M059J (cell line): ENCODE data around the gene BRSK2. TPM values are rescaled to one million over a fixed set of nuclear protein-coding genes. Genes with fewer than 3 reads are reported as not detected.
"Not testable (repeated sequence)": the region's sequence is repeated elsewhere in the genome, so short reads cannot be mapped to it uniquely, and the experiment has no call there.

ENCODE experiments used
- DNase-seq: peaks from one replicate; pipeline ENCODE4 v3.0.0-alpha.2; 2012; ENCODE audit warnings: low read depth
- total RNA-seq: library from RNA; depleted of rRNA; stranded (reverse); fragments of >200 nt; shearing (Covaris generic); gene quantifications from 2 replicates; pipeline ENCODE4 v1.2.3, GENCODE V29; 2014

Gene BRSK2
- total RNA-seq, 1 experiment from 2014 or later = not detected

- DNase-seq = no peak
Measured at GRCh38 chr11:1409108-1409851, 19.5 kb downstream of the BRSK2 start.

GRCh38 chr11:1409852-1410125, 20.1 kb downstream of the BRSK2 start:
- DNase-seq = not testable (repeated sequence)

GRCh38 chr11:1410366-1411291, 20.9 kb downstream of the BRSK2 start:
- DNase-seq = no peak

DNA sequence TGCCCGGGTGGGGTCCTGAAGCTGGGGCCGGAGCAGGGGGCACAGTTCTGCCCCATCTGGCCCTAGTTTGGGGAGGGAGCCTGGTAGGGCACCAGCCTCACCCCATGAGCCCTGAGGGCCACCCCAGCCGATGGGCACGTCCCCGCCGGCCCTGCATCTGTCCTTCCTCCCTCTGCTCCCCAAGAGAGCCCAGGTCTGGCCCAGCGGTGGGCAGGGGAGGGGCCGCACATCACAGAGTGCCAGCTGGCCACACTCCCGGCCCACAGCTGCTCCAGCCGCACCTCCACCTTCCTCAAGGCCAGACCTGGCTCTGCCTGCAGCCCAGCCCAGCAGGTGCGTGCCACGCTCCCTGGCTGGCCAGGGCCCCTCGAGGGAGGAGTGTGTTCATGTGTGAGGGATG, 21.6 kb downstream of the BRSK2 start:
- DNase-seq = no peak

DNA sequence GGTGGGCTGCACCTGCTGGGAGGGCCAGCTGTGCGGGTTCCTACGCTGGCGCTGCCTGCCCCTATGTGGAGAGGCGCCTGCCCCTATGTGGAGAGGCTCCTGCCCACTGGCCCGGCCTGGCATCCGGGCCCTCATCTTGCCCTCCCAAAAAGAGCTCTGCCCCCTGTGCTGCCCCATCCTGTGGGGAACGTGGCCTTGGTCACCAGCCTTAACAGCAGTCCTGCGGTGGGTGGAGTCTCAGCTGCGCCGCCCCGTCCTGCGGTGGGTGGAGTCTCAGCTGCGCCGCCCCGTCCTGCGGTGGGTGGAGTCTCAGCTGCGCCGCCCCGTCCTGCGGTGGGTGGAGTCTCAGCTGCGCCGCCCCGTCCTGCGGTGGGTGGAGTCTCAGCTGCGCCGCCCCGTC, 22.0 kb downstream of the BRSK2 start:
- DNase-seq = not testable (repeated sequence)

GRCh38 chr11:1412377-1413095, 22.8 kb downstream of the BRSK2 start:
- DNase-seq = no peak

DNA sequence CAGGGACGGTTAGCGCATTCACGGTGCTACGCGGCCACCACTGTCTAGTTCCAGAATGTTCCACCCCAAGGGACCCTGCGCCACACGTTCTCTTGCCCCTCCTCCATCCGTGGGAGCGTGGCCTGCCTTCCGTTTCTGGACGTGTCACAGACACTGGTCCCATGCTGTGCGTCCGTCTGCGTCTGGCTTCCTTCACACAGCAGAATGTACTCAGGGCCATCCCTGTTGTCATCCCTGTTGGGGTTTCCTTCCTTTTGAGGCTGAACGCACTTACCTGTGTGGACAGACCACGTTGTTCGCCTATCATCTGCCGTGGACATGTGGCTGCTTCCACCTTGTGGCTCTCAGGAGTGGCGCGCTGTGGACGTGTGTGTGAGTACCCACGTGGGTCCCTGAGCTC, 24.9 kb downstream of the BRSK2 start:
- DNase-seq = no peak

GRCh38 chr11:1415631-1416030, 25.9 kb downstream of the BRSK2 start:
- no peak for DNase-seq

- DNase-seq = not testable (repeated sequence)
Measured at GRCh38 chr11:1418192-1418795, 28.6 kb downstream of the BRSK2 start.

DNA sequence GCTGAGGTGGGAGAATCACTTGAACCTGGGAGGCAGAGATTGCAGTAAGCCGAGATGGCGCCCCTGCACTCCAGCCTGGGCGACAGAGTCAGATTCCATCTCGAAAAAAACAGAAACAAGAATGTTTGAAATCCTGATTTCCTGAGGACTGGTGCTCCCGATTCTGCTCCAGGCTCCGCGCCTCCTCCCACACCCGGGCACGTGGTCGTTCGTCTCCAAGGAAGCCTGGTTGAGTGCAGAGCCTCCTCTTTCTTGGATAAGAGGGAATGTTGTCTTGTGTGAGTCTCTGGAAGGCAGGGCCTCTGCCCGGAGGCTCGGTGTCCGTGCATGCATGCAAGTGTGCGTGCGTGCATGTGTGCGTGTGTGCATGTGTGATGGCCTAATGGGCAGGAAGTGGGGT, 30.1 kb downstream of the BRSK2 start:
- DNase-seq = no peak

DNA sequence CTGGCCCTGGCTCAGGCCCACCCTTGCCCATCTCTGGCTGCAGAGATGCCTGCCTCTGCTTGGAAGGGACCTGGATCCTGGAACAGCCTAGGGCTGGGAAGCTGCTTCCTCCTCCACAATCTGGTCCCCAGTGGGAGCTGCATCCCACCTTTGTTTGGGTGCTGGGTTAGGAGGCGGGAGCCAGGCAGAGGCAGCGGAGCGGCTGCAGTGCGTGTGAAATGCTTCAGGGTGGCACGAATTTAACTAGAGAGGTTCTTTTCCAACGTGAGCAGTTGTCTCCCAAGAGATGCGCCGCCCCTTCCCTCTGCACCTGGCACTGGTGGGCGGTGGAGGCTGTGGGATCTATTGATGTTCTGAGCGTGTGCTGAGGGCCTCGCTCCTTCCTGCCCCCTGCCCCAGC, 31.6 kb downstream of the BRSK2 start:
- DNase-seq = no peak

- peak; percentile 33 for DNase-seq
Measured at GRCh38 chr11:1422481-1422880, 32.7 kb downstream of the BRSK2 start.

GRCh38 chr11:1422981-1423380, 33.2 kb downstream of the BRSK2 start:
- DNase-seq = no peak

GRCh38 chr11:1423406-1423805, 33.7 kb downstream of the BRSK2 start:
- DNase-seq = not testable (repeated sequence)

DNA sequence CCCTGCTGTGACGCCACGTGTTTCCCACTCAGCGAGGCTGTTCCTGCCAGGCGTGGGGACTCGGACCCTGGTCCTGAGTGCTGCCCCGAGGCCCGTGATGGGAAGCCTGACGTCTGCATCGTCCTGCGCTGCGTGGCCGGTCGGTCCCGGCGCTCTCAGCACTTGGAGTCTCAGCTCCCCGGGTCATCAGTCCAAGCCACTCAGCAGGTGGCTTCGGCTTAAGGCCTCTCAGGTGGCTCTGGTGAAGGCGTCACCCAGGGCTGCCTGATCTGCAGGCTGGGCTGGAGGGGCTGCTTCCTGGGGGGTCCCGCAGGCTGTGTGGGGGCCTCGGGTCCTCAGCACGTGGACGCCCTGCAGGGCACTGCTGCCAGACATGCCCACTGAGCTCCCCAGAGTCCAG, 35.3 kb downstream of the BRSK2 start:
- DNase-seq = no peak

DNA sequence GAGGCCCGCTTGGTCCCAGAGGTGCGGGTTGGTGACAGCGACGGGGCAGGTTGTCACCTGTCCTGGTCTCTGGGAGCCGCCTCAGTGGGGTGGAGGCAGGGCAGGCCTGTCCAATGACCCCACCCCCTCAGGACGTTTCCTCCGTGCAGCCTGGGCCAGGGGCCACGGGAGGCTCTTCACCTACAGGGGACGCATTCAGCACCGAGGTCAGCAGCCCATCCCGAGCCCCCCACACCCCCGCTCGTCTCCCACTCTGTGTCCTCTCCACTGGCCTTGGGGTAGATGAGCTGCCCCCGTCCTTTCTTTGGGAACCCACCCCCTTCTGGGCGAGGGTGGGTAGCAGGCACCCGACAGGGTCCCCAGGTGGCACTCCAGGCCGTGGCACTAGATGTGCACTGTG, 35.7 kb downstream of the BRSK2 start:
- DNase-seq = no peak

GRCh38 chr11:1428762-1429316, 39.1 kb downstream of the BRSK2 start:
- DNase-seq = no peak

DNA sequence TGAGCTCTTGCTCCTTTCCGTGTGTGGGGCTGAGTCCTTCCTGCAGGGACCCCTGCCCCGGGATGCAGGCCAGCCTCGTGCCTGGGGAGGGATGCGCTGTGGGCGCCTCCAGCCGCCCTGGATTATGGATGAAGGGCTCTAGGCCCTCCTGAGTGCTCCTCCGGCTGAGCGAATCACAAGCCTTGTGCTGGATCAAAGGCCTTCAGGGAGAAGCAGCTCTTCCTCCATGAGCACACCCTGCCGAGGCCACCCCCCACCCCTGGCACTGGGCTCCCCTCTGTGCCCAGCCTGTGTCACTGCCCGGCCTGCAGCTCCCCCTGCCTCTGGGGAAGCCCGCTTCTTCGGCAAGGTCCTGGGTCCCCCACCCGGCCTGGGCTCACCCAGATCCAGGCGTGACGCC, 43.8 kb downstream of the BRSK2 start:
- no peak for DNase-seq

DNA sequence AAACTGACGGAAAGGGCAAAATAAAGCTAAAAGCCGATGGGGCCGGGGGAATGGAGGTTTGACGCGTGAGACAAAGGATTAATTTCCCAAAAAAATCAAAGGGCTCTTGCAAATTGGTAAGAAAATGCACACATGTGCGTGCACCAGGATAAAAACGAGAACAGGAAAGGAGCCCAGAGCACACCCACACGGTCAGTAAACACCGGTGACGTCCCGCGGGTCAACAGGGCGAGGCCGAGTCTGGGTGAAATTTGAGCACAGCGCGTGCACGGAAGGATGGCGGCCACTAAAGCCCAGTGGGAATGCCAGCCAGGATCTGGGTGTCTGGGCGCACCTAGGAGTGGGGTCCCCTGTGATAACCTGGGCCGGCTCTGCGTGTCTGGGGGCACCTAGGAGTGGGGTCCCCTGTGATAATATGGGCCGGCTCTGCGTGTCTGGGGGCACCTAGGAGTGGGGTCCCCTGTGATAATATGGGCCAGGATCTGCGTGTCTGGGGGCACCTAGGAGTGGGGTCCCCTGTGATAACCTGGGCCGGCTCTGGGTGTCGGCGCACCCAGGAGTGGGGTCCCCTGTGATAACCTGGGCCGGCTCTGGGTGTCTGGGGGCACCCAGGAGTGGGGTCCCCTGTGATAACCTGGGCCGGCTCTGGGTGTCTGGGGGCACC, 44.4 kb downstream of the BRSK2 start:
- DNase-seq = no peak

DNA sequence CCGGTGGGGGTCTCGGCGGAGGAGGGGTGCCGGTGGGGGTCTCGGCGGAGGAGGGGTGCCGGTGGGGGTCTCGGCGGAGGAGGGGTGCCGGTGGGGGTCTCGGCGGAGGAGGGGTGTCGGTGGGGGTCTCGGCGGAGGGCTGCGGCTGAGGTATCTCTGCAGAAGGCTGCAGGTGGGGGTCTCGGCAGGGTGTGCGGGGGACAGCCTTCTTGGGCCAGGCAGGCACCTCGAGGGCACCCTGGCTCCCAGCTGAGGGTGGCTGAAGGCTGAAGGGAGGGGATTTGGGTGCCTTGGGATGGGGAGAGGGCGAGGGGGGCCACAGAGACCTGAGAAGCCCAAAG, 45.7 kb downstream of the BRSK2 start:
- DNase-seq = not testable (repeated sequence)

GRCh38 chr11:1435820-1436467, 46.2 kb downstream of the BRSK2 start:
- no peak for DNase-seq
